Measurements from ENCODE around the gene CNGB1.
A peak's percentile ranks its signal among the peaks of the same experiment; 100 is the strongest.
"Not testable (repeated sequence)": the region's sequence is repeated elsewhere in the genome, so short reads cannot be mapped to it uniquely, and the experiment has no call there.

Gene CNGB1

GRCh38 chr16:57904101-57904500, 66.8 kb downstream of the CNGB1 start:
- DNase-seq (ENCODE audit: low spot score) = no peak

GRCh38 chr16:57903656-57904055, 67.3 kb downstream of the CNGB1 start:
- DNase-seq (ENCODE audit: low spot score) = no peak

DNA sequence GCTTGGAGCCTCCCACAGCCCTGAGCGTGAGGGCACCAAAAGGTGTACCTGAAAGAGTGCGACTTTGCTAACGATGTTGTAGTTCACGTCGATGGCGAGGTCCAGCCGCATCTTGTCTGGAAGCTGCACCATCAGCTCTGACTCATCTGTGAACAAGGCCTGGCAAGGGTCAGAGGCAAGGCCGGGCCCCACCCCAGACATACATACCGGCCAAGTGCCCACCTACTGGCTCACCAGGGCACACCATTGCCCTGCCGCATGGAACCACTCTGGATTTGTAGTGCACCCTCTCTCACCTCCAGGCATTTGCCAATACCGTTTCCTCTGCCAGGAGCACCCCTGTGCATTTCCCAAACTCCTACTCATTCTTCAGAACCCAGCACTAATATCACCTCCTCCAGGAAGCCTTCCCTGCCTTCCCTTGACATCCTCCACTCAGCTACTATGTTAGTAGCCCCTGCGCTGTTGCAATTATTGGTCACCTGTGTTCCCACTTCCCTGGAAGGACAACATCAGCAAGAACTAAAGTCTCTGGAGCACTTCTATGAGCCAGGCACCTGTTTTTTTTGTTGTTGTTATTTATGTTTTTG, 69.4 kb downstream of the CNGB1 start:
- no peak for DNase-seq (ENCODE audit: low spot score)

DNA sequence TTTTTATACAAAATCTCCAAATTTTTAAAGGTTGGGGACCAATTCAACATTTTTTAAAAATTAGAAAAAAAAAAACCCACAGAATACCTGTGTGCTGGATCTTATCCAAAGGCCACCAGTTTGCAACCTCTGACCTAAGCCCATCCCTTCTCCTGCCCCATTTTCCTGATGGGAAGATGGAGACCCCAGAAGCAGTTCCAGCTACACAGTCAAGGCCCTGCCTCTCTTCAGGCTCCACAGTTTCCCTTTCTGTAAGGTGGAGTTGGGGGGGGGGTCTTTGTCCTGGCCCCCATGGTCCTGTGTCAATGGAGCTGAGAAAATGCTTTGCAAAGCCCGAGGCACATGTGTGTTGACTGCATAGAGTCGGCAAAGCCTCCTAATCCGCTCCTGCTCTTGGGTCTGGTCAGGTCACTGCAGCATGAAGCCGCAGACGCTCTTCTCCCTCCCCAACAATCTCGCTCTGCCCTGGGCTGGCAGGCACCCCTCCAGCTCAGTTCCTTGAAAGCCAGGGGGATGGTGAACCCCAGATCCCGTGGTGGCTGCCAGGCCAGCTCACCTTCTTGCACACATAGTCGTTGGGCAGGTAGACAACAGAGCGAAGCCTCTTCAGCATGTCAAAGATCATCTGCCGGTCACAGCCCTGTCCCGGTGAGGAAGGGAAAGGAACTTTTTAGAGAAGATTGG, 70.0 kb downstream of the CNGB1 start:
- DNase-seq (ENCODE audit: low spot score) = no peak

DNA sequence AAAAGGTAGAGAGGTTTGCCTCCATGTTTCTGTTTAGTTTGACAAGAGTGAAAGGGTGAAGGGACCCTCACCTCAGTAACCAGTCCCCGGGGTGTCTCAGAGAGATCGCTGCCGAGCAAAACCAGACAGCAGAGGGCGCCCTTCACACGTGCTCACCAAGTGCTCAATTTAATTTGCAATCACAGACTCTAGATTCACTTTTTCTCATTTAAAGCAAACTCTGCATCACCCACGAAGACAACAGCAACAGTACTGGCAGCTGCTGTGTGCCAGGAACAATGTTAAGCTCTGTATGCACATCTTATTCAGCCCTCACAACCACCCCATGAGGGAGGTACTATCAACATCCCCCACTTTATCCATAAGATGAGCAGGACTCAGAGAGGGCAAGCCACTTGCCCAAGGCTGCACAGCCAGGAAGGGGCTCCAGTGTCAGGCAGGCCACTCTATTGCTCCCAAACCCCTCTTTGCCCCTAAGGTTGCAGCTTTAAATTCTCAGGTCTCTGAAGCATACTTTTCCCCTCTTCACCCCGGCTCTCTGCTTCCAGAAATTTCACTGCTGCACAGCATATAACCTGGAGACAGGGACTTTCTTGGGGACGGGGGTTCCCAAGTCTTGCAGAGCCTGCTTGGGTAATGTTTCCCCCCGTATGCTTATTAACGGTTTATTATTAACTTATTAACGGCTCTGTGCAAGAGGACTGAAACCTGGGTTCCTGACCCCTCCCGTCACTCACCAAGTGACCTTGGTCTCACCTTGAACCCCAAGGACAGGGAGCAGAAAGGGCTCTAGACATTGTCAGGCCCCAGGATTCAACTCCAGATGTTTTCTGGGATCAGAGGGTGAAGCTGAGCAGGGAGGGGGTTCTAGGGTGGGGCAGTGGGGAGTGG, 70.9 kb downstream of the CNGB1 start:
- peak; percentile 74 for DNase-seq (ENCODE audit: low spot score)

GRCh38 chr16:57898961-57899360, 72.0 kb downstream of the CNGB1 start:
- no peak for DNase-seq (ENCODE audit: low spot score)

- no peak for DNase-seq (ENCODE audit: low spot score)
Observed at GRCh38 chr16:57897996-57898395, 72.9 kb downstream of the CNGB1 start.

DNA sequence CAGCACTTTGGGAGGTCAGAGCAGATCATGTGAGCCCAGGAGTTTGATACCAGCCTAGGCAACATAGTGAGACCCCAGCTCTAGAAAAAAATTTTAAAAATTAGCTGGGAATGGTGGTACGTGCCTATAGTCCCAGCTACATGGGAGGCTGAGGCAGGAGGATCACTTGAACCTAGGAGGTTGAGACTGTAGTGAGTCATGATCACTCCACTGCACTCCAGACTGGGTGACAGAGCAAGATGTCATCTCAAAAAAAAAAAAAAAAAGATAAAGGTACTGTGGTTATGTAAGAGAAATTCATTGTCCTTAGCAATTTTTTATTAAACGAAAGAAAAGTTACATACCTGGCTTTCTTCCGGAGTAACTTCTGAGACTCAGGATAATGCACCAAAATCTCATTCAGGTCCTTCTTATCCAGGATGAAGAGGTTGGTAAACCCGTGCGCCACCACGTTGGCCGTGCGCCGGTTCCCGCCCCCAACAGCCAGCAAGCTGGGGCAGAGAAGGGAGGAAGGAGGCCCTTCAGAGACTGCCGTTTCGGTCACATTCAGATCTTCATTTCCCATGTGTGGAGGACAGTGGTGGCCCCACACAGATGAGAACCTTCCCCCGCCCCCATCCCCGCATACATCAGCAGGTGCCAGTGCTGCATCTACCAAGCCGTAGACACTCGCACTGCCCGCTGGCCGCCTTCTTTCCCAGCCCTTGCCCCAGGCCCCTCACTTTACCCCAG, 73.7 kb downstream of the CNGB1 start:
- DNase-seq (ENCODE audit: low spot score) = no peak

GRCh38 chr16:57895081-57895547, 75.8 kb downstream of the CNGB1 start:
- DNase-seq (ENCODE audit: low spot score) = not testable (repeated sequence)

- no peak for DNase-seq (ENCODE audit: low spot score)
Observed at GRCh38 chr16:57894390-57895080, 76.4 kb downstream of the CNGB1 start.

- DNase-seq (ENCODE audit: low spot score) = no peak
Observed at GRCh38 chr16:57893559-57894389, 77.2 kb downstream of the CNGB1 start.

- DNase-seq (ENCODE audit: low spot score) = no peak
Observed at GRCh38 chr16:57893217-57893558, 77.7 kb downstream of the CNGB1 start.

DNA sequence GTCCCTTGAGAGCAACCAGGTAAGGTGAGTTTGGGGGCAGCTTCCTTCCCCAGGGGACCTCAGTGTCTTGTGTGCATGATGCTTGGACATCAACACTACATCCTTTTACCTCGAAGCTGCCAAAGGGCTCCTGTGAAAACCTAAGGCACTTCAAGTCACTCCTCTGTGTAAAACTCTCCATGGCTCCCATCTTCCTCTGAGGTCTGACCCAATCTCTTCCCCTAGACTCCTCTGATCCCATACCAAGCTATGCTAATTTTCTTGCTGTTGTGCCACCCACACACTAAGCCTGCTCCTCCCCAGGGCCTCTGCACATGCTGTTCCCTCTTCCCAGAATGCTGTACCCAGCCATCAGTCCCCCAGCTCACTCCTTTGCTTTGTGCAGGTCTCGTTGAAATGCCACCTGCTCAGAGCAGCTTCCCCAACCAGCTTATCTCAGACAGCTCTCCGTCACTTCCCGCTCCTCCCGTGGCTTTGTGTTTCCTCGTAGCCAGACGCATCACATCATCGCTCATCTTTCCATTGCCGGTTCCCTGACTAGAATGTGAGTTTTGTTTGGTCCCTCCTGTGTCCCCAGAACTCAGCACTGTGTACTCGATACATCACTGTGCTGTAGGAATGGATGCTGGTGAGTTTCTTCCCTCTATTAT, 78.4 kb downstream of the CNGB1 start:
- no peak for DNase-seq (ENCODE audit: low spot score)

DNA sequence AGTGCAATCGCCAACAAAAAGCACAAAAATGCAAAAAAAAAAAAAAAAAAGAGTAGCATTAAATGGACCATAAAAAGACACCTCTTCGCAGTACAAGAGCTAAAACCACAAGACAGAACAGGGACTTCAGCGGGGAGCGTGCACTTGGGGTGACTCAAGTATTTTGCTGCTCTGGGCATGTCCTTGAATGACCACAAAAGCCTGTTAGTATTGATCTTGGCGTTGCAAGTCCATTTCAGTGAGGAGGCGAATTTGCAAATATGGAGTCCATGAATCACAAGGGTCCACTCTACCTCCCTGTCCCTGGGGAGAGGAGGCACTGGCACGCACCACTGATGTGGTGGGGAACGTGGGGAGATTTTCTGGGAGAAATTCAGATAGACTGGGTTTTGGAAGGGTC, 78.9 kb downstream of the CNGB1 start:
- DNase-seq (ENCODE audit: low spot score) = no peak

DNA sequence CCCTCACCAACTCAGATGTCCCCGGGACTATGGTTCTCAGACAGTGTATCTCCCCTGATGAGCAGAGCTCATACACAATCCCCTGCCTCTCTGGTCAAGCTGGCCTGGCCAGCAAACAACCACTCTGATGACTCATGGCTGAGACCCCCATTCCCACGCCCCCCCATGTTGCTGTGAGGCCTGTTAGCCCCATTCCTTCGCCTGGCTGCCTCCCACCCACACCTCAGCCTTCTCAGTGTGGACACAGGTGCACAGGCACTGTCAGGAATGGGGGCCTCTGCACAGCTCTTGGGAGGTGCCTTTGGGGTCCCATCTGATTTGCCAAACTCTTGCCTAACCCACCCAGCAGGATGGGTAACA, 80.2 kb downstream of the CNGB1 start:
- DNase-seq (ENCODE audit: low spot score) = no peak

- DNase-seq (ENCODE audit: low spot score) = no peak
Observed at GRCh38 chr16:57889960-57890751, 80.8 kb downstream of the CNGB1 start.

DNA sequence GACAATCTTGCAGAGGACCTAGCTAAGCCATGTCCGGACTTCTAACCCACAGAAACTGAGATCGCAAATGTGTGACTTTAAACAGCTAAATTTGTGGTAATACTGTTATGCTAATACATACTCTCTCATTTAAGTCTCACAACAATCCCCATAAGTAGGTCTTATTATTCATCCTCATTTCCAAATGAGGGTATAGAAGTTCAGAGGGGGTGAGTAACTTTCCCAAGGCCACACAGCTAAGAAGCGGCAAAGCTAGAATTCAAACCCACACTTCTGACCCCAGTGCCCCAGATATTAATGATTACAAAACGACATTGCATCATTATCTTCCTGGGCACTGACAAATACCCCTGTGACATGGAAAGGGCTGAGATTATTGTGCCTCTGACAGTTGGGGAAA, 81.4 kb downstream of the CNGB1 start:
- DNase-seq (ENCODE audit: low spot score) = no peak

DNA sequence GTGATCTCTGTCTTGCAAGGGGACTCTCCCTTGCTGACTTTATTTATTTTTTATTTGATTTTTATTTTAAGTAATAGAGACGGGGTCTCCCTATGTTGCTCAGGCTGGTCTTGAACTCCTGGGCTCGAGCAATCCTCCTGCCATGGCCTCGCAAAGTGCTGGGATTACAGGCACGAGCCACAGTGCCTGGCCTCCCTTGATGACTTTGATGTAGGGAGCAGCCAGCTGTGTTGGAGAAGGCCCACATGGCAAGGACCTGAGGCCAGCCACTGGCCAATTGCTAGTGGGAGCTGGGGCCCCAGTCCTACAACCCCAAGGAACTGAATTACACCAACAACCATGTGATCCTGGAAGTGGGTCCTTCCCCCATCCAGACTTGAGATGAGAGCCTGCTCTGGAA, 81.8 kb downstream of the CNGB1 start:
- DNase-seq (ENCODE audit: low spot score) = no peak

- DNase-seq (ENCODE audit: low spot score) = no peak
Observed at GRCh38 chr16:57888128-57888527, 82.8 kb downstream of the CNGB1 start.

GRCh38 chr16:57887711-57888110, 83.2 kb downstream of the CNGB1 start:
- DNase-seq (ENCODE audit: low spot score) = no peak
